NCI-H748 treated with DMSO at 0.1 percent for 48 hours (cell line): ENCODE data around the gene FOXP1.

Source experiments
- DNase-seq: peaks from one replicate; lab custom pipeline; 2025; lab: John Stamatoyannopoulos, UW

FOXP1 gene

GRCh38 chr3:71054312-71054711, 529.2 kb downstream of the FOXP1 start:
- DNase-seq = no peak

GRCh38 chr3:71053495-71053894, 530.0 kb downstream of the FOXP1 start:
- DNase-seq = no peak

- DNase-seq = no peak
Measured at GRCh38 chr3:71052716-71053115, 530.8 kb downstream of the FOXP1 start.

GRCh38 chr3:71051893-71052687, 531.4 kb downstream of the FOXP1 start:
- DNase-seq = no peak

- no peak for DNase-seq
Measured at GRCh38 chr3:71051259-71051595, 532.3 kb downstream of the FOXP1 start.

GRCh38 chr3:71050538-71051258, 532.8 kb downstream of the FOXP1 start:
- peak; percentile 55 for DNase-seq

- no peak for DNase-seq
Measured at GRCh38 chr3:71050166-71050537, 533.4 kb downstream of the FOXP1 start.

- DNase-seq = peak; percentile 51
Measured at GRCh38 chr3:71048948-71049347, 534.6 kb downstream of the FOXP1 start.

- DNase-seq = no peak
Measured at GRCh38 chr3:71047616-71048531, 535.7 kb downstream of the FOXP1 start.

GRCh38 chr3:71046791-71047190, 536.7 kb downstream of the FOXP1 start:
- DNase-seq = no peak

GRCh38 chr3:71045917-71046282, 537.6 kb downstream of the FOXP1 start:
- DNase-seq = no peak

- no peak for DNase-seq
Measured at GRCh38 chr3:71045212-71045916, 538.2 kb downstream of the FOXP1 start.

- no peak for DNase-seq
Measured at GRCh38 chr3:71042759-71043158, 540.8 kb downstream of the FOXP1 start.

GRCh38 chr3:71041371-71041770, 542.2 kb downstream of the FOXP1 start:
- peak; percentile 60 for DNase-seq

GRCh38 chr3:71039332-71039731, 544.2 kb downstream of the FOXP1 start:
- DNase-seq = no peak

GRCh38 chr3:71037775-71038174, 545.8 kb downstream of the FOXP1 start:
- DNase-seq = no peak

GRCh38 chr3:71035886-71036285, 547.6 kb downstream of the FOXP1 start:
- DNase-seq = no peak

- no peak for DNase-seq
Measured at GRCh38 chr3:71035314-71035713, 548.2 kb downstream of the FOXP1 start.

GRCh38 chr3:71033681-71034220, 549.8 kb downstream of the FOXP1 start:
- DNase-seq = no peak

- DNase-seq = no peak
Measured at GRCh38 chr3:71031914-71032521, 551.5 kb downstream of the FOXP1 start.

- DNase-seq = no peak
Measured at GRCh38 chr3:71031181-71031580, 552.3 kb downstream of the FOXP1 start.
